KBM-7 (cell line): ENCODE data around the gene MON1B.
"Not testable (repeated sequence)": the region's sequence is repeated elsewhere in the genome, so short reads cannot be mapped to it uniquely, and the experiment has no call there.

Experiments used
- DNase-seq: peaks from one replicate; pipeline ENCODE4 v3.0.0-alpha.2; 2015
- in situ Hi-C: fragments of 300-500 bp; cut with MboI; formaldehyde crosslinking; loops from 2 replicates; pipeline ENCODE4 v1.14.3; 2020; ENCODE audit warnings: low sequenced_read_pairs, low pct_unique_long_range_greater_than_20kb, mixed read lengths

Gene MON1B

GRCh38 chr16:77231047-77231446, 40.1 kb downstream of the MON1B start:
- no peak for DNase-seq
- in situ Hi-C loops = loop anchor here (25.0 kb wide), 2 partner anchors 356 to 756 kb away; no protein-coding TSS in a partner anchor

- DNase-seq = no peak
- in situ Hi-C loops = loop anchor here (25.0 kb wide), 2 partner anchors 353 to 753 kb away; no protein-coding TSS in a partner anchor
Measured at GRCh38 chr16:77233799-77234519, 43.0 kb downstream of the MON1B start.

- peak; percentile 21 for DNase-seq
- in situ Hi-C loops = loop anchor here (25.0 kb wide), 2 partner anchors 353 to 753 kb away; no protein-coding TSS in a partner anchor
Measured at GRCh38 chr16:77234611-77235010, 43.6 kb downstream of the MON1B start.

- in situ Hi-C loops = loop anchor here (25.0 kb wide), 2 partner anchors 351 to 751 kb away; no protein-coding TSS in a partner anchor
Measured at GRCh38 chr16:77236063-77236511, 45.1 kb downstream of the MON1B start.

GRCh38 chr16:77238593-77238992, 47.6 kb downstream of the MON1B start:
- DNase-seq = no peak
- in situ Hi-C loops = loop anchor here (25.0 kb wide), 2 partner anchors 349 to 749 kb away; no protein-coding TSS in a partner anchor

More at GRCh38 chr16:77236063-77236511, 45.1 kb downstream of the MON1B start:
- DNase-seq = peak; percentile 85

- DNase-seq = not testable (repeated sequence)
- in situ Hi-C loops = loop anchor here (25.0 kb wide), 2 partner anchors 345 to 745 kb away; no protein-coding TSS in a partner anchor
Measured at GRCh38 chr16:77242471-77242870, 51.5 kb downstream of the MON1B start.

- no peak for DNase-seq
- in situ Hi-C loops = loop anchor here (25.0 kb wide), 2 partner anchors 341 to 741 kb away; no protein-coding TSS in a partner anchor
Measured at GRCh38 chr16:77246150-77246549, 55.2 kb downstream of the MON1B start.

GRCh38 chr16:77250400-77250799, 59.4 kb downstream of the MON1B start:
- in situ Hi-C loops = no loop called here
- no peak for DNase-seq
